HG03565 (cell line): Measurements from ENCODE around the gene BRIP1.
"Not testable (repeated sequence)": the region's sequence is repeated elsewhere in the genome, so short reads cannot be mapped to it uniquely, and the experiment has no call there.

ENCODE experiments used
- ATAC-seq: cut with Tn5 transposase; IDR thresholded peaks from one replicate; pipeline ENCODE4 v1.9.1; 2021; ENCODE audit warnings: mild to moderate bottlenecking, moderate library complexity; ENCODE audit not compliant: unreplicated experiment

Gene BRIP1

DNA sequence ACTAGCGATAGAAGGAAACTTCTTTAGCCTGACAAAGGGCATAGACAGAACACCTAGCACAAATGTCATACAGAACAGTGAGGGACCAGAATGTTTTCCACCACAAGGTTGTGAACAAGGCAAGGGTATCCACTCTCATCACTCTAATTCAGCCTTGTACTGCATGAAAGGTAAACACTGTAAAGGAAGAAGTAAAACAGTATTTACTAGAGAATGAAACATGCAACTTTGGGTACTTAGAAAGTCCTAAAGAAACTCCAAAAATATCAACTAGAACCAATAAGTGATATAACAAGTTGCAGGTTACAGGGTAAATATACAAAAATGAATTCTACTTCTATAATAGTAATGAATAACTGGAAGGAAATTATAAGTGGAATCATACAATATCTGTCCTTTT lies 32.2 kb downstream of the BRIP1 start:
- ATAC-seq, result no peak

DNA sequence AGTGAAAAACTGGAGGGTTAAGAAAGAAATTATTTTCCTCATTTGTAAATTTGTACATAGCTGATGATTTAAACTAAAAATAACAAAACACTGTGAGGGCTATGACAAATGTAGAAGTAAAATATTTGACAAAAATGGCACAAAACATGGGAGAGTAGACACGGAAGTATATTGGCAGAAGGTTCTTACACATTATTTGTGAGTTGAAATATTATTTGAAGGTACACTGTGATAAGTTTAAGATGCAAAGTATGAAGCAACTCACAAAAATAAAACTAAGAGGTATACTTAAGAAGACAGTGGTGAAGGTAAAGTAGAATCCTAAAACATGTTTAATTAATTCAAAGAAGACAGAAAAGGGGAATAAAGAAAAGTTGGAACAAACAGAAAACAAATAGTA lies 34.6 kb downstream of the BRIP1 start:
- ATAC-seq, result no peak

DNA sequence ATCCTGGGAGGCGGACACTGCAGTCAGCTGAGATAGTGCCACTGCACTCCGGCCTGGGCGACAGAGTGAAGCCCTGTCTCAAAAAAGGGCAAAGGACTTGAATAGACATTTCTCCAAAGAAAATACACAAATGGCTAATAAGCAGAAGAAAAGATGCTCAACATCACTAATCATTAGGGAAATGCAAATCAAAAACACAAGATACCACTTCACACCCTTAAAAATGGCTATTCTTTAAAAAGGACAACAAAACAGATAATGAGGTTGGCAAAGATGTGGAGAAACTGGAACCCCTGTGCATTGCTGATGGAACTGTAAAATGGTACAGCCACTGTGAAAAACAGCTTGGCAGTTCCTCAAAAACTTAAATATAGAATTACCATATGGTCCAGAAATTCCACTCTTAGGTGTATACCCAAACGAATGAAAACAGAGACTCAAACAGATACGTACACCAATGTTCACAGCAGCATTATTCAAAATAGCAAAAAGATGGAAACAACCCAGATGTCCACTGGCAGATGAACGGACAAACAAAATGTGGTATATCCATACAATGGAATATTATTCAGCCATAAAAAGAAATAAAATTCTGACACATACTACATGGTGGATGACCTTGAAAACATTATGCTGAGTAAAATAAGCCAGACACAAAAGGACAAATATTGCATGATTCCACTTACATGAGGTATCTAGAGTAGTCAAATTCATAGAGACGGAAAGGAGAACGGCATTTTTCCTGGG lies 35.5 kb downstream of the BRIP1 start:
- no peak for ATAC-seq

DNA sequence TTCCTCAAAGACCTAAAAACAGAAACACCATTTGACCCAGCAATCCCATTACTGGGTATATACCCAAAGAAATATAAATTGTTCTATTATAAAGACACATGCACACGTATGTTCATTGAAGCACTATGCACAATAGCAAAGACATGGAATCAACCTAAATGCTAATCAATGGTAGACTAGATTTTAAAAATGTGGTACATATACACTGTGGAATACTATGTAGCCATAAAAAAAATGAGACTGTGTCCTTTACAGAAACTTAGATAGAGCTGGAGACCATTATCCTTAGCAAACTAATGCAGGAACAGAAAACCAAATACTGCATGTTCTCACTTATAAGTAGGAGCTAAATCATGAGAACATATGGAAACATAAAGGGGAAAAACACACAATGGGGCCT lies 36.5 kb downstream of the BRIP1 start:
- ATAC-seq, result not testable (repeated sequence)

DNA sequence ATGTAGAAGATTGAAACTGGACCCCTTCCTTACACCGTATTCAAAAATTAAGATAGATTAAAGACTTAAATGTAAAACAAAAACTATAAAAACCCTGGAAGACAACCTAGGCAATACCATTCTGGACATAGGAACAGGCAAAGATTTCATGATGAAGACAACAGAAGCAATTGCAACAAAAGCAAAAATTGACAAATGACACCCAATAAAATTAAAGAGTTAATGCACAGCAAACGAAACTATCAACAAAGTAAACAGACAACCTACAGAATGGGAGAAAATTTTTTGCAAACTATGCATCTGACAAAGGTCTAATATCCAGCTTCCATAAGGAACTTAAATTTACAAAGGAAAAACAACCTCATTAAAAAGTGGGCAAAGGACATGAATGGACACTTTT lies 37.1 kb downstream of the BRIP1 start:
- ATAC-seq, result not testable (repeated sequence)

DNA sequence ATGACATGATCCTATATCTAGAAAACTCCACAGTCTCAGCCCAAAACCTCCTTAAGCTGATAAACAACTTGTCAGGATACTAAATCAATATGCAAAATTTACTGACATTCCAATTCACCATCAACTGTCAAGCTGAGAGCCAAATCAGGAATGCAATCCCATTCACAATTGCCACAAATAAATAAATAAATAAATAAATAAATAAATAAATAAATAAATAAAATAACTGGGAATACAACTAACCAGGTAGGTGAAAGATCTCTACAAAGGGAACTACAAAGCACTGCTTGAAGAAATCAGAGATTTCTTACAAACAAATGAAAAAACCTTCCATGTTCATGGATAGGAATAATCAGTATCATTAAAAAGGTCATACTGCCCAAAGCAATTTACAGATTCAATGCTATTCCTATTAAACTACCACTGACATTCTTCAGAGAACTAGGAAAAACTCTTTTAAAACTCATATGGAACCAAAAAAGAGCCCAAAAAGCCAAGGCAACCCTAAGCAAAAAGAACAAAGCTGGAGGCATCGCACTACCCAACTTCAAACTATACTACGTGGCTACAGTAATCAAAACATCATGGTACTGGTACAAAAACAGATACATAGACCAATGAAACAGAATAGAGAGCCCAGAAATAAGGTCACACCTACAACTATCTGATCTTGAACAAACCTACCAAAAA lies 37.7 kb downstream of the BRIP1 start:
- ATAC-seq, result no peak

DNA sequence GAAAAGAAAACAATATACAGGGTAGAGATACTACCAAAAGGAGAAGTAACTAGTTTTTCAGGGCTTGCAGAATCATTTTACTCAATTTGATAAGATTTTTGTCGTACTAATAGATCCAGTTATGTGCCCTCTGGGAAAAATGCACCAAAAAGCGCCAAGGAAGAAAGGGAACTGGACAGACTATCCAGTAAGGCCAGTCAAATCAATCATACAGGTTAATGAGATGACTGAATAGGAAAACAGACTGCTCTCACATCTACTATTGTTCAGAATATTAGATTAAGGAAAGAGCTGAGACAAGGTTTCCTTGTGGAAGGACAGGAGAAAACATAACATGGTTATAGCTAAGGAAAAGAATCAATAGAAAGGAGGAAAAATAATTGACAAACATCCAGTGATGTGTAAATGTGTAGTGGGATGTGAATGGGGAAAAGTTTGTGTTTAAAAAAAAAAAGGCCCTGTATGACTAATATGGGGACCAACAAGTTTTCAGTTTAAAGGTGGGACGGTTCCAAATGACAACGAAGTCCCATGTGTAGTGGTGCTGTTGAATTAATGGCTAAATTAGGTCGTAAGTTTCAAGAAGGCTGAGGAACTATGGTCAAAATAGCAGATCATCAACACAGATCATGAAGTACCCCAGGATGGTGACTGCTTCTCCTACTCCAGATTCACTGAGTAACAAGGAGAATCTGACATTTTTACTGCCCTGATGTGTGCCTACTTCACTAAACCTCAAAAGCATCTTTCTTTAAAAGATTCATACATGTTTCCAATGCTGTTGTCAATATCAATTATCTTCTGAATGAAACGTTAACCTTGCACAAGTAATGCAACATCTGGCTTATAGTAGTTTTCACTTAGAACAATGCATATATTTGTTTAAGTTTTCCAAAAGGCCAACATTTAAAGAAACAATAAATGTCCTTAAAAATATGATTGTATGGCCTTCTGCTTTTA lies 40.7 kb downstream of the BRIP1 start:
- no peak for ATAC-seq

DNA sequence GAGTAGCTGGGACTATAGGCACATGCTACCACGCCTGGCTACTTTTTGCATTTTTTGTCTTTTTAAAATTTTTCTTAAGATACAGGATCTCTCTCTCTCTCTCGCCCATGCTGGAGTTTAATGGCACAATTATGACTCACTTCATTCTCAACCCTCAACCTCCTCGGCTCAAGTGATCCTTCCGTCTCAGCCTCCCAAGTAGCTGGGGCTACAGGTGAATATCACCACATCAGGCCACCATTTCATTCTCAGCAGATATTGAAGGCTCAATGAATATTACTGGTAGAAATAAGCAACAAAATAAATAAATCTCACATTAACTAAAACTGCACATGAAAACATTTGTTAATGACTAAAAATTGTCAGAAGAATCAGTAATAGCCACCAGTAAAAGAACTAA lies 41.7 kb downstream of the BRIP1 start:
- no peak for ATAC-seq

DNA sequence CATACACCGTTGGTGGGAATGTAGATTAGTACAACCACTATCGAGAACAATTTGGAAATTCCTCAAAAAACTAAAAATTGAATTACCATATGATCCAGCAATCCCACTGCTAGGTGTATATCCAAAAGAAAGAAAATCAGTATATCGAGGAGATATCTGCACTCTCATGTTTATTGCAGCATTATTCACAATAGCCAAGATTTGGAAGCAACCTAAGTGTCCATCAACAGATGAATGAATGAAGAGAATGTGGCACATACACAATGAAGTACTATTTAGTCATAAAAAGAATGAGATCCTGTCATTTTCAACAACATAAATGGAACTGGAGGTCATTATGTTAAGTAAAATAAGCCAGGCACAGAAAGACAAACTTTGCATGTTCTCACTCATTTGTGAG lies 44.1 kb downstream of the BRIP1 start:
- ATAC-seq, result not testable (repeated sequence)

DNA sequence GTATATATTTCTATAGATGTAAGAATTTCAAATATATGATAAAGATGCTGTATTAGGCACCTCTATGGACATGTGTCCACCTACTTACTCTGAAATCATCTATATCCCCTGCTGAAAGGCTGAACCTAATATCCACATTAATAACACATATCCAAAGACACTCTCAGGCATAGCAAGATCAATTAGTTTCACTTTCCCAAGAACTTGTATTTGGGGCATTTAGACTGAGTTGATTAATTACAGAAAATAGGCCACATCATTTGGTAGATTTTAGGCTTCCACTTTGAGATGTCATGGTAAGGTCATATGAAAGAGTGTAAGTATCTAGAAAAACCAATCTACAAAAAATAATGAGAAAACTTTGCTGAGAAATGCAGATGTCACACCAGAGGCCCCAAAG lies 45.1 kb downstream of the BRIP1 start:
- ATAC-seq, result no peak

DNA sequence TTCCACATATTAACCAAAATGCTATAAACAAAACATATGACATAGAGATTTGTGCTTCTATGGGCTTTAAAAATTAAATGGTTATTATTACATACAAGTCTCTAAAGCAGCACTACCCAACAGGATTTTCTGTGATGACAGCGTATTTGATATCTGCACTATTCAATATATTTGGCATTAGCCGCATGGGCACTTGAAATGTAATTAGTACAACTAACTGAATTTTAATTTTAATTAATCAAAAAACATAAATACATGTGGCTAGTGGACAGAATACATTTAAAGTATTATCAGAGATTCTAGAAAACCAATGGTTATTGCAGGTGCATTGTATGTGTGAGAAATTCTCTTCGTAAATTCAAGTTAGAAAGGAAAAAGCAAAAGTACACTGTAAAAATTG lies 45.9 kb downstream of the BRIP1 start:
- ATAC-seq, result no peak

DNA sequence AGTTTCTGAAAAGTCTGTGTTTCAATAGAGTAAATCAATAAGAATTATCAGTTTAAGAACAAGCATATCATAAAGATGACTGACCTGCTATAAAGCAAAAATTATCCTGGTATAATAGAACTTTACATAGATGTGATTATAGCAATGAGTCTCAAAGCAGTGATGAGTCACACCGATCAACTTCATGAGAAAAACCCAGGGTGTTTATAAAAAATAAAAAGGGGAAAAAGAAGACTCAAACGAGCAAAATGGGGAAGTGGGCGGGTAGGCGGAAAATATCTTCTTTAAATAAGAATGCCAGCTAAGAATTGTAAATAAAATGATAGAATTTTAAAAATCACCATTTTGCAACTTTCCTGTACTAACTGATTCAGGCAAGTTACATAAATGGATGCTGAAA lies 46.8 kb downstream of the BRIP1 start:
- no peak for ATAC-seq

DNA sequence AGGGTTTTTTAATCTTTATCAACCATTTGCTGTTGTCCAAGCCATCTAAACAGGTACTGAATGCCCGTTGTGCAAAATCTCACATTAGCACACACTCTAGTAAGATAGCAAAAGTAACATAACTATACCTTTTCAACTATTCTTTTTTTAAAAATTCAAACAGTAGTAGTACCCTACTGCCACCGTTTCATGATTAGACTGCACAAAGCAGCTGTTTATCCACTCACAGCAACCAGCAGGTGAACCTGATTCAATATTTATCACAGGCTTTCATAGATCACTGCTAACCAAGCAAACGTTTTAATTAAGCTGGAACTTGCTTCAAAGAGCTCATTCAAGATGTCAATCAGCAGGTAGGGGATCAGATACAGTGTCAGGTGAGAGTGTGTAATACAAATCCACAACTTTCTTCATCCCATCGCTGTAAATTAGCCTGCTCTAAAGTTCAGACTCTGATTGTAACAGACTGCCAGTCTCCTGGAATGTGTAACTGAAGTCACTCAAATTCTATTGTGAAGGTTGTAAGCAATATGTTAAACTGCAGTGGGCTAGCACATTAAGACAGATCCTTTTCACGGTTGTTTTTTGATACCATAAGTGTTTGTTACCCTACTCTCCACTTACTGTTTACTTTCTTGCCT lies 47.3 kb downstream of the BRIP1 start:
- ATAC-seq, result no peak

DNA sequence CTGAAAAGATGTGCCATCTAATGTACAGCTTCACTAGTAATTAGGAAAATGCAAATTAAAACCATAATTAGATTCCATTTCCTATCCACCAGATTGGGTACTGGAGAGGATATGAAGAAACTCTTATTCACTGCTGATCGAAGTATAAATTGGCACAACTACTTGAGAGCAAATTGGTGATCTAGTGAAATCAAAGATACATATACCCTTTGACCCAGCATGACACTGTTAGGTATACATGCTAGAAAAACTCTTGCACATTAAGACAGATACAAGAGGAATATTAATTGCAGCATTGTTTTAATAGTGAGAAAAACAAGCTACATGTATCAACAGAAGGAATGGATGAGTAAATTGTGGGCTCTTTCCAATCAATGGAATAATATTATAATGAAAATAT lies 48.8 kb downstream of the BRIP1 start:
- no peak for ATAC-seq

DNA sequence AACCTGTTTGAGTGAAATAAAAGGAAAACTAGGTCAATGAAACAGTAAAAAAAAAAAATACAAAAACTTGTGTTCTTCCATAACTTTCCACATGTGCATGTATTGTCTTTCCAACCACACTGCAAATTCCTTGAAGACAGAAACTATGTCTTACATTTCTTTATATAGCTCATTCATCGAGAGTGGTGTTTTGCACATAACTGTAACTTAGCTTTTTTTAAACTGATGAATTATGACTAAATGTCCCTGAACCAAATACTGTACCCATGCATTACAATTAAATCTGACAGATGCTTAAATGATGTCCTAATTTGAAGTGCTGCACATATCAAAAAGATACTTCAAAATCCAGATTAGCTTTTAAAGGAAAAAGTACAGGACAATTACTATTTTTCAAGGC lies 50.1 kb downstream of the BRIP1 start:
- ATAC-seq, result no peak

DNA sequence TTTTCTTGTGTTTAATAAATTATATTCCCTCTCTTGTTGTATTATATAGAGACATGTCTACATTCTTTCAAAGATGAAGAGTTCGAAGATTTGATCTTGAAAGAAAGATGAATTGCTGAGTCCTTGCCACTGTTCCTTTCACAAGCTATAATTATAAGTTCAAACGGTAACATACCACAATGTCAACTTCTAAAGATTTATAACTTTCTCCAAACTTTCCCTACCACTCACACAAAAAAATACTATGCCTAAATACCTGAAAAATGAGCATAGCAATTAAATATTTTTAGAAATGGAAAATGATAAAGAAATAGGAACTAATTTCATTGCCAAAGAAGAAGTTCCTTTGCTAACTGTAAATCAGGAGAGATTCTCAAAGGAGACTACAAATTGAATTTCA lies 50.6 kb downstream of the BRIP1 start:
- no peak for ATAC-seq

DNA sequence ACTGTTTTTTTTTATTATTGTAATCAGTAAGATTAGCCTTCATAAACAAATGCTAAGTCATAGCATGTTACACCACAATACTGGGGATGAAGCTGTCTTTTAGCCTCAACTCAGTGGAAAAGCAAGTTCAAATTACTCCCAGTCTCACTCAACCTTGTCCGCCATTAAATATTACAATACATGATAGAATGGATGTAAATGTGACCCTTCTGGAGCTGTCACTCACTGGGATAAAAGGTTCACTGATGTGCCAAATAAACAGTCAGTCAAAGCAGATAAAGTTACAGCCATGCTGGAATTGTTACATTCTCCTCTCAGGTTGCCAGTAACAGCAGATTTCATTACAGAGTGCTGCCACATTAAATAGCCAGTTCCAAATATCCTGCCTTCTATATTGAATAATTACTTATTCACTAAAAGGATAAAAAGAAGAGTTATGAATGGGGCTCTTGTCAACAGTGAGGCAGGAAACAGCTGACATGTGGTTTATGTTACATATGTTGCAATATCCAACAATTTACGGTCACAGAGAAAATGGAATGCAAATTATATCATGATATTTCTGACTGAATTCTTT lies 53.4 kb downstream of the BRIP1 start:
- no peak for ATAC-seq

DNA sequence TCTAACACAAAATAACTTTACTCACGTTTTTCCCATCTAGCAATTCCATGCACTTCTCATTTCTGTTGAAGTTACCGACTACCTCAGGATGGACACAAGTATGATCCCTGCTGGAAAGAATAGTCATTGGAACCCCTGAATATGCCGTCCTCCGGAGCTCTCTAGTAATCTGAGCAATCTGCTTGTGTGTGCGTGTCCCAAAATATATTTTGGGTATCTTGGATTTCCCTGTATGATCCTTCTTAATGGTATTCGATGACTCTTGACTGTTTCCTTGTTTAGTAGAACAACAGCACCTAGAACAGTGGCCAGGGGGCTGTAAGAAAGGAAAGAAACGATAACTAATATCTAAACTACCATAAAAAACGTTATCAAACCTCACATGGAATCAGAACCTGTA lies 54.9 kb downstream of the BRIP1 start:
- no peak for ATAC-seq

DNA sequence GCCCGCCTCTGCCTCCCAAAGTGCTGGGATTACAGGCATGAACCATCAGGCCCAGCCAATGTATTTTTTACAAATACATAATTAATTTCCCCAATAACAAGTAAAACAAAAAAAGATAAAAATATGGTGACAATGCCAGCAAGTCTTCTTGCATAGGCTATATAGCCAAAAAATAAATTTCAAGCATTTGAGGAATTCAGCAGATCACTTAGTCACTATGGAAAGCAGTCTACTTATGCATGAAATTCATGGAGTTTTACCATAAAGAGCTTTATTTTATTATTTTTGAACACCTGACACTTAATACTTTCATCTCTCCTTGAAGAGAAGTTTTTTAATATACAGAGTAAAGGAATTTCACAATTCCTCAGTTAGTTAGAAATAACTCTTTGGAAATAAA lies 56.4 kb downstream of the BRIP1 start:
- ATAC-seq, result no peak

DNA sequence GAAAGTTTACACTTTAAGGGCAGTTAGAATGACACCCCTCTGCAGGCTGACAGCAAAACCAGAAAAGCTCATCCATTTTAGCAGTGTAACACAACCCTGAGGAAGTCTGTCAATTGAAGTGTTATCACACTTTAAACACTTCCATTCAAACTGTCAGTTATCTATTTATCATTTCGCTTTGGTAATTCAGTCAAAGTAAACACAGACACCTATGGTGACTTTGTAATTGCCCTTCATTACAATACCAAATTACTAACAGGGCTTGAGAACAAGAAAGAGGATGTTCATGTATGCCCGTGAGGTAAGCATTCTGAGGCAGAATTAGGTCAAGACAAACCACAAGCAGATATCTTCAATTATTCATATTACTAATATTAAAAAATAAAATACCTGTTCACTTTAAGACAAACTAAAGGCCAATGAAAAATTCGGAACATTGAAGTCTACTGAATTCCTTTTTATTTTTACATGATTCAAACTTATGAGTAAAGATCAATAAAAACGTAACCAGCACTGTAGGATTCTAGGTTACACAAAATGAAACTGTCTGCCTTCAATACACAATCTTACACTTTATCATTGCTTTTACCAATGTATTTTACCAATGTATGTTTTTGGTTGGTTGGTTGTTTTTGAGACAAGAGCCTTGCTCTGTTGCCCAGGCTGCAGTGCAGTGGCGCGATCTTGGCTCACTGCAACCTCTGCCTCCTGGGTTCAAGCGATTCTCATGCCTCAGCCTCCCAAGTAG lies 57.1 kb downstream of the BRIP1 start:
- ATAC-seq, result no peak
